ENCODE measurements around the gene KDM5B. TPM values are rescaled to one million over a fixed set of nuclear protein-coding genes. Genes with fewer than 3 reads are reported as not detected.

The KDM5B gene
- polyA plus RNA-seq, 3 donors: 3.4 to 12.5 (median 10.6) TPM

DNA sequence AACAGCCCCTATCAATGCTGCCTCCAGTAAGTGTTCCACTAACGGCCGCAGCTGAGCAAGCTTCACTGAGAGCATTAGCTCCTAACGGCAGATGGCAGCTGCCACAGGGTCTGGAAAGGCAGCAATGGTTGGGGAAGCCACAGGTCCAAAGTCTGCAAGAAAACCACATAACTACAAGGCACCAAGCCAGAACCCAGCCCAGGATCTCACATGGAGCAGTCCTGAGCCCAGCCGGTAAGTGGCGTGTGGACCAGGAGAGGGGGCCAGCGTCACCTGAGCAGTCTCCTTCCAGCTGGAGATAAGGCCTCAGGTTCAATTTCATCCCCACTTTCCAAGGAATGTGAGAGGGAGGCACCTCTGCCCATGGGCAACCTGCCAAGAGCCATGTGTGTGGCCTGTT is 111.2 kb downstream of the KDM5B start:
- intact Hi-C loops (cut with micrococcal nuclease): no loop called here
- Mint-ChIP-seq H3K36me3 (no peaks in the 10 kb centered on the region), H3K27ac (peak overlapping the region in 1 of 7 donors; percentile 24), H3K4me1 (peaks cover 9% of the 10 kb centered on the region), H3K27me3 (ENCODE audit: low read depth in 3 of 3) (peaks cover 54 to 70% (median 54%) of the 10 kb centered on the region in 3 donors), H3K4me3 (peak overlapping the region in 1 of 2 donors; percentile 61), H3K9me3 (no peaks in the 10 kb centered on the region)
- Histone ChIP-seq H3K4me3 (replicated peaks in 1 of 3; ENCODE audit: low read depth in 2 of 3, low read length in 3 of 3) (no peak overlapping the region), H3K9me3 (replicated peaks in 1 of 2; ENCODE audit: control insufficient read depth in 1 of 2, insufficient read depth in 1 of 2, low read length in 2 of 2) (no peaks in the 10 kb centered on the region), H2AFZ (ENCODE audit: insufficient read depth, low read depth, low read length, poor library complexity, severe bottlenecking) (no peak overlapping the region), H3K36me3 (replicated peaks in 1 of 2; ENCODE audit: control insufficient read depth in 1 of 2, insufficient read depth in 2 of 2, low read length in 2 of 2) (no peaks in the 10 kb centered on the region), H3K4me1 (ENCODE audit: control insufficient read depth in 1 of 2, insufficient read depth in 2 of 2, low read length in 2 of 2) (peaks cover 5% of the 10 kb centered on the region in 2 donors), H3K27me3 (ENCODE audit: control insufficient read depth in 2 of 2, insufficient read depth in 2 of 2, low read length in 2 of 2) (peaks cover 54 to 78% of the 10 kb centered on the region in 2 donors), H3K4me2 (replicated peaks; ENCODE audit: extremely low read depth, low read length, poor library complexity, severe bottlenecking) (no peak overlapping the region), H4K20me1 (ENCODE audit: insufficient read depth, low read length) (no peaks in the 10 kb centered on the region), H3K79me2 (ENCODE audit: insufficient read depth, low read length) (no peaks in the 10 kb centered on the region), H3K9ac (ENCODE audit: insufficient read depth, low read length, poor library complexity, severe bottlenecking) (no peak overlapping the region), H3K27ac (ENCODE audit: low read depth in 1 of 2, low read length in 2 of 2) (no peak overlapping the region)
- WGBS (ENCODE audit: insufficient coverage): 81% methylated on average over 6 of the region's 6 CpGs
- no peak for DNase-seq
- TF ChIP-seq, protein P1, sequence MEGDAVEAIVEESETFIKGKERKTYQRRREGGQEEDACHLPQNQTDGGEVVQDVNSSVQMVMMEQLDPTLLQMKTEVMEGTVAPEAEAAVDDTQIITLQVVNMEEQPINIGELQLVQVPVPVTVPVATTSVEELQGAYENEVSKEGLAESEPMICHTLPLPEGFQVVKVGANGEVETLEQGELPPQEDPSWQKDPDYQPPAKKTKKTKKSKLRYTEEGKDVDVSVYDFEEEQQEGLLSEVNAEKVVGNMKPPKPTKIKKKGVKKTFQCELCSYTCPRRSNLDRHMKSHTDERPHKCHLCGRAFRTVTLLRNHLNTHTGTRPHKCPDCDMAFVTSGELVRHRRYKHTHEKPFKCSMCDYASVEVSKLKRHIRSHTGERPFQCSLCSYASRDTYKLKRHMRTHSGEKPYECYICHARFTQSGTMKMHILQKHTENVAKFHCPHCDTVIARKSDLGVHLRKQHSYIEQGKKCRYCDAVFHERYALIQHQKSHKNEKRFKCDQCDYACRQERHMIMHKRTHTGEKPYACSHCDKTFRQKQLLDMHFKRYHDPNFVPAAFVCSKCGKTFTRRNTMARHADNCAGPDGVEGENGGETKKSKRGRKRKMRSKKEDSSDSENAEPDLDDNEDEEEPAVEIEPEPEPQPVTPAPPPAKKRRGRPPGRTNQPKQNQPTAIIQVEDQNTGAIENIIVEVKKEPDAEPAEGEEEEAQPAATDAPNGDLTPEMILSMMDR (IDR thresholded peaks at IDR 0.05): no peak

DNA sequence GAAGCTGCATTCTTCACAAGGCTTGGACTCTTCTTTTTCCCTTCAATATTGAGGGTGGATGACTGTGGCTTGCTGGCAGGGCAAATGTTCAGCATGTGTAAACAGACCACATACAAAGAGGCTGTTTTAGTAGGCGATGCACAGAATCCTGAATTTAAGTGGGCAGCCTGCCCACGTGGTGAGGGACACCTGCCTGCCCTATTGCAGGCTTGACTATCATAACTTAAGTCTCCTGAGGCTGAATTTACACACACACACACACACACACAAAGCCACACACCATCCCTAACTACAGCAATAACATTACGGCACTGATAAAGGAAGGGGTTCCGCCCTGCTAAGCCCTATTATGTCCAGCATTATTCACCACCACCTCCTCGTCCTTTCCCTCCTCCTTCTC is 113.9 kb downstream of the KDM5B start:
- H3K36me3 Mint-ChIP-seq: no peaks in the 10 kb centered on the region
- Histone ChIP-seq H3K4me2 (replicated peaks; ENCODE audit: extremely low read depth, low read length, poor library complexity, severe bottlenecking) (no peak overlapping the region), H3K79me2 (ENCODE audit: insufficient read depth, low read length) (no peaks in the 10 kb centered on the region), H3K9me3 (replicated peaks in 1 of 2; ENCODE audit: control insufficient read depth in 1 of 2, insufficient read depth in 1 of 2, low read length in 2 of 2) (no peaks in the 10 kb centered on the region), H4K20me1 (ENCODE audit: insufficient read depth, low read length) (no peaks in the 10 kb centered on the region), H3K36me3 (replicated peaks in 1 of 2; ENCODE audit: control insufficient read depth in 1 of 2, insufficient read depth in 2 of 2, low read length in 2 of 2) (no peaks in the 10 kb centered on the region), H3K9ac (ENCODE audit: insufficient read depth, low read length, poor library complexity, severe bottlenecking) (no peak overlapping the region), H2AFZ (ENCODE audit: insufficient read depth, low read depth, low read length, poor library complexity, severe bottlenecking) (no peak overlapping the region), H3K4me3 (replicated peaks in 1 of 3; ENCODE audit: low read depth in 2 of 3, low read length in 3 of 3) (no peak overlapping the region), H3K4me1 (ENCODE audit: control insufficient read depth in 1 of 2, insufficient read depth in 2 of 2, low read length in 2 of 2) (peaks cover 5% of the 10 kb centered on the region in 2 donors), H3K27ac (ENCODE audit: low read depth in 1 of 2, low read length in 2 of 2) (no peak overlapping the region), H3K27me3 (ENCODE audit: control insufficient read depth in 2 of 2, insufficient read depth in 2 of 2, low read length in 2 of 2) (peaks cover 55 to 80% of the 10 kb centered on the region in 2 donors)
- intact Hi-C loops (cut with micrococcal nuclease): no loop called here
- no peak overlapping the region for H3K27ac Mint-ChIP-seq
- no peak for DNase-seq
- 69% methylated on average over 4 of the region's 5 CpGs for WGBS (ENCODE audit: insufficient coverage)
- peaks cover 7% of the 10 kb centered on the region for H3K4me1 Mint-ChIP-seq
- peaks cover 64 to 83% (median 65%) of the 10 kb centered on the region in 3 donors for H3K27me3 Mint-ChIP-seq (ENCODE audit: low read depth in 3 of 3)
- H3K9me3 Mint-ChIP-seq: no peaks in the 10 kb centered on the region
- TF ChIP-seq, protein P1 (IDR thresholded peaks at IDR 0.05): no peak
- peak overlapping the region in 1 of 2 donors; percentile 11 for H3K4me3 Mint-ChIP-seq

Data from CD14-positive monocyte (primary cell).